ENCODE data around the gene ADIRF. TPM values are rescaled to one million over a fixed set of nuclear protein-coding genes. Genes with fewer than 3 reads are reported as not detected.
"Not testable (repeated sequence)": the region's sequence is repeated elsewhere in the genome, so short reads cannot be mapped to it uniquely, and the experiment has no call there.

Gene ADIRF
- polyA plus RNA-seq, 4 donors: 20.4 to 28.6 (median 21.8) TPM

DNA sequence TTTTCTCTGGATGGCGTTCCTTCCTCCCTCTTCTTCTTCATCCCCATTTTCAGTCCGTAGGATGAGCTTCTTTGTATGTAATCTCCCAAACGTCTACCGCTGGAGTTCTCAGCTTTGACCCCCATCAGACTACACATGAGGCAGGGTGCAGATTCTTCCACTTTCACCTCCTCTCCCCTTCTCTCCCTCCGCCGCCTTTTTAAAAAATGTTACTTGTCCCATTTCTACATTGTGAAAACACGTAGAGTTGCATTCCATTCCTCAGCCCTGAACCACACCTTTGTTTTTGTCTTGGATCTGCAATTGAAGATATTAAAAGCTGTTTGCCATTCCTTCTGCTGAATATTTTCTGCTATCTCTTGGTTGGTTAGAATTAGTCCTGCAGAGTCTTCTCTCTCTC is 6.2 kb downstream of the ADIRF start:
- no peak for DNase-seq (ENCODE audit: low read depth in 4 of 4, low spot score in 2 of 4)

GRCh38 chr10:86976362-86977056 is 8.2 kb downstream of the ADIRF start:
- no peak for DNase-seq (ENCODE audit: low read depth in 4 of 4, low spot score in 2 of 4)

- not testable (repeated sequence) for DNase-seq (ENCODE audit: low read depth in 4 of 4, low spot score in 2 of 4)
Observed at GRCh38 chr10:86978457-86978856, 10.2 kb downstream of the ADIRF start.

- no peak for DNase-seq (ENCODE audit: low read depth in 4 of 4, low spot score in 2 of 4)
Observed at GRCh38 chr10:86979296-86979818, 11.1 kb downstream of the ADIRF start.

DNA sequence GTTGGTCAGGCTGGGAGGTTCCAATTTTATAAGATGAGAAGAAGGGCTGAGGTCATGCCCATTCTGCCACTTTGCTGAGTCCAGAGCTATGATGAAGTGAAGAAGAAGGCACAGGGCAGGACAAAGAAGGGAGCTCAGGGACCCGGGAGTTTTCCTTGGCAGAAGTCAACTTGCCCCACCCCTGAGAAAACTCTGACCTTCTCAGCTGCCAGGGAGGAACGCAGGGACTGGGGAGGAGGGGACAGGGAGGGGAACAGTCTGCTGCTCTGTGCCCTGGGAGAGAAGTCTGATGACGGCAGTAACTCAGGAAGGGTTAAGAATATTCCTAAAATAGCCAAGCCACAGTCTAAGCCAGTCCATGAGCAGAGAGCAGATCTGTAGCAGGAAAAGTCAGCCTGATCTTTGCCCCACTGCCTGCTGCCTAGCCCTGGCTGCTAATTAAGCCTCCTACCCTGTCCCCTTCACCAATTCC is 11.7 kb downstream of the ADIRF start:
- no peak for DNase-seq (ENCODE audit: low read depth in 4 of 4, low spot score in 2 of 4)

- not testable (repeated sequence) for DNase-seq (ENCODE audit: low read depth in 4 of 4, low spot score in 2 of 4)
Observed at GRCh38 chr10:86981020-86981419, 12.7 kb downstream of the ADIRF start.

- DNase-seq (ENCODE audit: low read depth in 4 of 4, low spot score in 2 of 4): no peak
Observed at GRCh38 chr10:86981716-86982115, 13.4 kb downstream of the ADIRF start.

DNA sequence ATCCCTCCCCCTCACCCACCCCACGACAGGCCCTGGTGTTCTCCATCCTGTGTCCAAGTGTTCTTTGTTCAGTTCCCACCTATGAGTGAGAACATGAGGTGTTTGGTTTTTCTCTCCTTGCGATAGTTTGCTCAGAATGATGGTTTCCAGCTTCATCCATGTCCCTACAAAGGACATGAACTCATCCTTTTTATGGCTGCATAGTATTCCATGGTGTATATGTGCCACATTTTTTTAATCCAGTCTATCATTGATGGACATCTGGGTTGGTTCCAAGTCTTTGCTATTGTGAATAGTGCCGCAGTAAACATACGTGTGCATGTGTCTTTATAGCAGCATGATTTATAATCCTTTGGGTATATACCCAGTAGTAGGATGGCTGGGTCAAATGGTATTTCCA is 16.2 kb downstream of the ADIRF start:
- not testable (repeated sequence) for DNase-seq (ENCODE audit: low read depth in 4 of 4, low spot score in 2 of 4)

- no peak for DNase-seq (ENCODE audit: low read depth in 4 of 4, low spot score in 2 of 4)
Observed at GRCh38 chr10:86988520-86988919, 20.2 kb downstream of the ADIRF start.

DNA sequence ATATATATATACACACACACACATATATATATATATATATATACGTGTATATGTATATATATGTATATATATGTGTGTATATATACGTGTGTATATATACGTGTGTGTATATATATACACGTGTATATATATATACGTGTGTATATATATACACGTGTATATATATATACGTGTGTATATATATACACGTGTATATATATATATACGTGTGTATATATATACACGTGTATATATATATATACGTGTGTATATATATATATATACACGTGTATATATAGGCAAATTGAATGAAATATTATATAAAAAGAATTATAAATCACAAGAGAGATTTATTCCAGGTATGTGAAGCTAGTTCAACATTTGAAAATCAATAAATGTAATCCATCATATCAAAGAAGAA is 23.1 kb downstream of the ADIRF start:
- not testable (repeated sequence) for DNase-seq (ENCODE audit: low read depth in 4 of 4, low spot score in 2 of 4)

DNA sequence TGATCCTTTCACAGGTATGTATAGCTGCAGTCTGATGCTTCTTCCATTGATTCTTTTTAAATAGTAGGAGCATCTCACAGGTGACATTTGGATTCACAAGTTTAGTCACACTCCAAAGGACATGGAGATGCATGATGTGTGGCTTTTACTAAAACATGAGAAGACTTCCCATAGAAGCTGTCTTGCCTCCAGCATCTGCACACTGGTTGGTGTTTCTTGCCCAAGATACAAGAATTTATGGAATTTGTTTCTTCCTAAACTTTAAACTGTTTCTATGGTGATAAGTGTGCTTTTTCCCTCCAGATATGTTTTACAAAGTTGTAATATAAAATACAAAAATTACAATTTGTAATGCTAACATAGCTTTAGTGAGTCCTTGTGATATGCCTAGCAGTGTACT is 24.2 kb downstream of the ADIRF start:
- DNase-seq (ENCODE audit: low read depth in 4 of 4, low spot score in 2 of 4): no peak

- DNase-seq (ENCODE audit: low read depth in 4 of 4, low spot score in 2 of 4): no peak
Observed at GRCh38 chr10:86992929-86993328, 24.6 kb downstream of the ADIRF start.

DNA sequence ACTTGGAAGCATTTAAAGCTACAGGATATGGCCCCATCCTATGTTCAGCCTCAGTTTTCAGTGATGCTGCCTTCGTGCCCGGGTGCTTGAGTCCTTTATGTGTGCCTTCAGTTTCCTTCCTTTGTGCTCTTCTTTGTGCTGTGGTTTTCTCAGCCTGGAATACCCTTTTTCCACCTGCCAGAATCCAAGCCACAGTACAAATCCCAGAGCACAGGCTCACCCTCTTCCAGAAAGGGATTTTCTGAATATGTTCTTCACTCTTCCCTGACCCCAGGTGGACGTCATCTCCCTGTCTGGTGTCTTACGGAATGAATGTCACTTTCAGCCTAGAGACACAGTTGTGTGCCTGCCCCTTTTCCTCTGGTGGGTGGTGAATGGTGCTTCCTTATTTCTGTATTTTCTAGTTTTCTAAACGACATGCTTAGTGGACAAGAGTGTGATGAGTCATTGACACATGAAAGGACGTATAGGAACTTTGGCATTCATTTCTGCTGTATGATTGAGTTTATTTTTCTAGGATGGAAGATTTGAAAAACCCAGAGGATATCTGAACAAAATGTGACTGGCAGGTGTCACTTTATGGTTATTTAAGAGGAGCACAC is 31.6 kb downstream of the ADIRF start:
- DNase-seq (ENCODE audit: low read depth in 4 of 4, low spot score in 2 of 4): not testable (repeated sequence)

GRCh38 chr10:87000491-87000890 is 32.2 kb downstream of the ADIRF start:
- no peak for DNase-seq (ENCODE audit: low read depth in 4 of 4, low spot score in 2 of 4)

- DNase-seq (ENCODE audit: low read depth in 4 of 4, low spot score in 2 of 4): not testable (repeated sequence)
Observed at GRCh38 chr10:87007124-87007523, 38.8 kb downstream of the ADIRF start.

- DNase-seq (ENCODE audit: low read depth in 4 of 4, low spot score in 2 of 4): not testable (repeated sequence)
Observed at GRCh38 chr10:87007674-87008073, 39.4 kb downstream of the ADIRF start.

- DNase-seq (ENCODE audit: low read depth in 4 of 4, low spot score in 2 of 4): not testable (repeated sequence)
Observed at GRCh38 chr10:87008303-87008702, 40.0 kb downstream of the ADIRF start.

DNA sequence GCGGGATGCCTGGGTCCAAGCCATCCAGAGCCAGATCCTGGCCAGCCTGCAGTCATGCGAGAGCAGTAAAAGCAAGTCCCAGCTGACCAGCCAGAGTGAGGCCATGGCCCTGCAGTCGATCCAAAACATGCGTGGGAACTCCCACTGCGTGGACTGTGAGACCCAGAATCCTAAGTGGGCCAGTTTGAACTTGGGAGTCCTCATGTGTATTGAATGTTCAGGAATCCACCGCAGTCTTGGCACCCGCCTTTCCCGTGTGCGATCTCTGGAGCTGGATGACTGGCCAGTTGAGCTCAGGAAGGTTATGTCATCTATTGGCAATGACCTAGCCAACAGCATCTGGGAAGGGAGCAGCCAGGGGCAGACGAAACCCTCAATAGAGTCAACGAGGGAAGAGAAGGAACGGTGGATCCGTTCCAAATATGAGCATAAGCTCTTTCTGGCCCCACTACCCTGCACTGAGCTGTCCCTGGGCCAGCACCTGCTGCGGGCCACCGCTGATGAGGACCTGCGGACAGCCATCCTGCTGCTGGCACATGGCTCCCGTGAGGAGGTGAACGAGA is 40.9 kb downstream of the ADIRF start:
- DNase-seq (ENCODE audit: low read depth in 4 of 4, low spot score in 2 of 4): not testable (repeated sequence)

GRCh38 chr10:87013528-87013927 is 45.2 kb downstream of the ADIRF start:
- DNase-seq (ENCODE audit: low read depth in 4 of 4, low spot score in 2 of 4): not testable (repeated sequence)

DNA sequence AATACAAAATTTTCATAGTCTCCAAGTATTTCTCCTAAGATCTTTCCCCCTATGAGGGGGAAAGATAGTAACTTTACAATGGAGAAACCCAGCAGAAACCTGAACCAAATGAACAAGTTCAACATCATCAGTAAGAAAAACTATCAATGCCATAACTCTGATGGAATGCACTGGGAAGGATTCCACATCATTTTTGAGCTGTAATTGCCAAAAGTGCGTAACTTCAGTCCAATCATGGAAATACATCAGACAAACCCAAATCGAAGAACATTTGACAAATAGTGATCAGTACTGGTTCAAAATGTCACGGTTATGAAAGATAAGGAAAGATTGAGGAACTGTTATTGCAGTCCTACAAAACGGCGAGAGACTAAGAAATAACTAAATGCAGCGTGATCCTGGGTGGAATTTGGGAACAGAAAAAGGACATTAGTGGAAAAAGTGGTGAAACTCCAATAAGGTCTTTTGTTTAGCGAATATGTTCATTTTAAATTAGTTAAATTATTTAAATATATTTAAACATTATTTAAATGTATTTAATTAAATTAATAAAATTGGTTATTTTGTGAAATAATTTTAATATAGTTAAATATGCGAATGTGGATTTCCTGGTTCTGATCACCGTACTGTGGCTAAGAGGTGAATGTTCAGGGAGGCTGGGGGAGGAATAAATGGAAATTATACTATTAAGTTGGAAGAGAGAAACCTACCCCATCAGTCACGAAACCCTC is 46.9 kb downstream of the ADIRF start:
- not testable (repeated sequence) for DNase-seq (ENCODE audit: low read depth in 4 of 4, low spot score in 2 of 4)

DNA sequence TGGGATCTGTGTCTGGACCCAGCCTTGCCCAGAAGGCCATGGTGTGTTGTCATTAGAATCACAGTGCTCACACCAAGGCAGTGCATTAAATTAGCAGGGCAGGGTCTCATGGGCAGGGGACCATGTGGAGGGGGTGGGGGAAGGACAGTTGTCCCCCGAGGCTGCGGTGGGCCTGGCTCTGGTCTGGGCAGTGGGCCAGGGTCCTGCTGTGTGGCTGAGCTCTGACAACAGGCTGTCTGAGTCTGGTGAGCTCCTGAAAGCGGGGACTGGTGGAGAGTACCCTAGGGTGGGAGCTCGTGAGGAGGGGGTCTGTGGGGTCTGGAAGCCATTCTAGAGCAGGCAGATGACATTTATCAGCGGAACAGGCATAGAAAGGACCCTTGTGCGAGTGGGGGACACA is 49.8 kb downstream of the ADIRF start:
- not testable (repeated sequence) for DNase-seq (ENCODE audit: low read depth in 4 of 4, low spot score in 2 of 4)
